HS-27A (cell line): ENCODE measurements around the gene MAP3K20.
"Not testable (repeated sequence)": the region's sequence is repeated elsewhere in the genome, so short reads cannot be mapped to it uniquely, and the experiment has no call there.

Experiments
- DNase-seq: peaks from one replicate; pipeline ENCODE4 v3.0.0-alpha.2; 2012; ENCODE audit warnings: low read depth, missing footprints

MAP3K20 gene

DNA sequence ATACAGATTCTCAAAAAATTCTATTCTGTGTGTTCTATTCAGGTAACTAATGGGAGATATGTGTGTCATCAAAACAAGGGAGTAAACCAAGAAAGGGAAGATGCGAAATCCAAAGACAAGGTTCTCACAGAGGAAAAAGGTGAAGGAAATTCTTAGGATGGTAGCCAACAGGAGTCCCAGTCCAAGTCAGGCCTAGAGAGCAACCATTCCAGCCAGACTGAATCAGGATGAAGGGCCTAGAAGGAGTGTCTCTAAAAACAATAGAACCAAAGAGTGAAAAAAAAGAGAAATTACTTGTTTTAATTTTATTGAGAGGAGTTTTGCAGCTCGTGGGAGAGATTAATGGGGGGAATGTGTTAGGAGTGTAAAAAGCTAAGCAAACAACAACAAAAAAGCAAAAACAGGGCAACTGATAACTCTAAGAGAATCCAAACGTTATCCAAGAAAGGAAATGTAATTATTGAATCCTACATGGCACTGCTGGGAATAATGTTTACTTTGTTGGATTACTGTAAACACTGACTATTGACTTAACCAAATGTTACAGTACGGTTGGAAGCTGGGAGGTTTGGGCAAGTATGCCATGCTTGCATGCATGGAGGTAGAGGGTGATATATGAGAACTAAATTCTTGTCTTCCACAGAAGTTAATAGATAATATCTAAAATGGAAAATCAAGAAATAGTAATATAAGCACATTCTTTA, 12.3 kb downstream of the MAP3K20 start:
- no peak for DNase-seq

DNA sequence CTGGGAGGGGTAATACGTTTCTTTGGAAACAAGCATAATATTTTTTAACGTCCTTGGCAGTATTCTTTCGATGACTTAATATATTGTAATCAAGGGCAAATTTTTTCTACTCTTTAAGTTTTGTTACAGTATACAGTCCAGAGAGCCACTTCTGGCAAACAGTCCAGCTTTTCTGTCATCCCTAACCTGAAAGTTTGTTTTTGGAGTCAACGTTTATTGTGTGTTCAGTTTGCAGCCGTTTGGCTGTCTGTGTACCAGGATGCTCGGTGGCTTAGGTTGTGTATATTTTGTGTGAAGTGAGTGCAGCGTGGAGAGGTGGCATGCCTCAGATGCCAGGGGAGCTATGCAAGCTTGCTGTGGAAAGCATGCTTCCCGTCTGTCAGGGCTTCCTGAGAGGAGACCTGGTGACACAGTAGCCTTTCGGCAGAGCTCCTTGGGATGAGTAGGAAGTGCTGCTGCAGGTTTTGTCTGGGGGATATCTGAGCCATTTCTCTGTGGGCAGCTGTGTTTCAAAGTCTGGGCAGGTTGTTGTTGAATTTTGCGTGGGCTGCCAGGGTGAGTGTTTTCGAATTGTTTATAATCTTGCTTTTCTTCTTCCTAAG, 14.7 kb downstream of the MAP3K20 start:
- no peak for DNase-seq

DNA sequence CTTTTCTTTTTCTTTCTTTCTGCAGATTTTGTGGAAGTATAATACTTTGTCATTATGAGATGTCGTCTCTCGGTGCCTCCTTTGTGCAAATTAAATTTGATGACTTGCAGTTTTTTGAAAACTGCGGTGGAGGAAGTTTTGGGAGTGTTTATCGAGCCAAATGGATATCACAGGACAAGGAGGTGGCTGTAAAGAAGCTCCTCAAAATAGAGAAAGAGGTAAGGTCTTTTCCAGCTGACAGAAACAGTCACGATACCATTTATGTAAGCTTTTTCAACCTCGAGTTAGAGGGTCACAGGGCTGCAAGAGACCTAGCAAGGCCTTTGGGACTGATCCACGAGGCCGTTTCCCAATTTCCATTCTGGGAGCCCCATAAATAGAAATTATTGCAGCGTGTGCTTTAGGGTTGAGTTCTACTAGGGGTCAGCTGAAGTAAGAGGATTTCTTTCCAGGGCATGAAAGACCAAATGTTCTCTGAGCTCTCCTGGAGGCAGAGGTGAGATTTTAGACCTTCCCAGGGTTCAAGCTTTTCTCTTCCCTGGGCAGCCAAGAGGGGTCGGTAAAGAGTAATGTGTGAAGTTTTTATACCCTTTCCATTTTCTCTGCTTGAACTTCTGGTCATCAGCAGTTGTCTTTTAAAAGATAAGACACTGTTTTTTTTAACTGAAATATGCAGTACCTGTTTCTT, 15.5 kb downstream of the MAP3K20 start:
- no peak for DNase-seq

DNA sequence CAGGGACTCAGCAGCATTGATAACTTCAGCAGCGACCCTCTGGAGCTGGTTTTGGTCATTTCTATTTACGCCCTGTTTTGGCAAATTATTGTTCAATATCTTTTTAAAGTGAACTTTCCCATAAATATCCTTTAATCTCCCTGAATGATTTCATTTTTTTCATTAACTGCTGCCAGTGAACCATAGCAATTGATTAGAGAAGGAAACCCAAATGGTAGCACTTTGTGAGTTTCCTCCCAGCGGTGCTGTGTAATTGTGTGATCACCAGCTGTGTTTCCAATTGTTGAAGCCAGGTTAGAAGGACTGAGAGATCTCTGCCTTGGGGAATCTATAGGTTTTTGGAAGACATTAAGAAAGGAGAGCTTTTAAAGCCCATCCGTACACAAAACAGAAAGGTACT, 16.3 kb downstream of the MAP3K20 start:
- DNase-seq = no peak

DNA sequence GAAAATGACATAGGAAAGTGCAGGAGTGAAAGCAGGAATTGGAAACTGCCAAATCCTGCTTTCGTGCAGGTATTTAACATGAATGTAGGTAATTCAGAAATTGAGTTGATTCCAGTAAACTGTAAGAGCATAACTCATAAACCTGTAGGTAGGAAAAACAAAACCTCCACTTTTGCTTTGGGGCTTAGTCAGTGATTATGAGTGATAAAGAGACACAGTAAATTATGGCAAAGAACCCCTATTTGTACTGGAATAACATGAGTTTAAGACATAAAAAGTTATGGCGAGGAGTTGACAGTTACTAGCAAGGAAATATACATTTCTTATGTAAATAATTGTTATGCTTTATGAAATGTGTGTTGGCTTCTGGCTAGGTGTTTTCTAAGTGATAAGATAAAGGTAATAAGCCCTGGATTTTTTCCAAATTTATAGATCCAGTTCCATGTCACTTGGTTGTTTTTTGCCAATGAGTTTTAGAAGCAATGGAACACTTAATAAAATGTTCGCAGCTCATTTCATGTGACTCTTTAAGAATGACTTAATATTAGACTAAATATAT, 17.3 kb downstream of the MAP3K20 start:
- DNase-seq = no peak

DNA sequence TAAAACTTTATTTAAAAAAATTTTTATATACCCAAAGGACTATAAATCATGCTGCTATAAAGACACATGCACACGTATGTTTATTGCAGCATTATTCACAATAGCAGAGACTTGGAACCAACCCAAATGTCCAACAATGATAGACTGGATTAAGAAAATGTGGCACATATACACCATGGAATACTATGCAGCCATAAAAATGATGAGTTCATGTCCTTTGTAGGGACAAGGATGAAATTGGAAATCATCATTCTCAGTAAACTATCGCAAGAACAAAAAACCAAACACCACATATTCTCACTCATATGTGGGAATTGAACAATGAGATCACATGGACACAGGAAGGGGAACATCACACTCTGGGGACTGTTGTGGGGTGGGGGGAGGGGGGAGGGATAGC, 18.0 kb downstream of the MAP3K20 start:
- not testable (repeated sequence) for DNase-seq

DNA sequence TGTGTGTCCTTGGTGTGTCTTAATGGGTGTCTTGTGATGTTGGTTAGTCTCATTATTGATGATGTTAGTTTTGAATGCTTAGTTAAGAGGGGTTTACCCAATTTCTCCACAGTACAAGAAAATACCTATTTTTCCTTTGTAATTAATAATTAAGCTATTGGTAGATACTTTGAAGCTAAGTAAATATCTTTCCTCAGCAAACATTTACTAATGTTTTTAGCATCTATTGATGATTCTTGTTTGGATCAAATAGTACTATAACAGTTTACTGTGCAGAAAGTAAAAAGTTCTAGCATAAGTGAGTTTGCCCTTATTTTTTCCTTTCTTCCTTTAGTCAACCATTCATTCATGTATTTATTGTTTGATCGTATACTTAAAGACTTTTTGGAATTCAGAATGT, 19.1 kb downstream of the MAP3K20 start:
- DNase-seq = no peak

DNA sequence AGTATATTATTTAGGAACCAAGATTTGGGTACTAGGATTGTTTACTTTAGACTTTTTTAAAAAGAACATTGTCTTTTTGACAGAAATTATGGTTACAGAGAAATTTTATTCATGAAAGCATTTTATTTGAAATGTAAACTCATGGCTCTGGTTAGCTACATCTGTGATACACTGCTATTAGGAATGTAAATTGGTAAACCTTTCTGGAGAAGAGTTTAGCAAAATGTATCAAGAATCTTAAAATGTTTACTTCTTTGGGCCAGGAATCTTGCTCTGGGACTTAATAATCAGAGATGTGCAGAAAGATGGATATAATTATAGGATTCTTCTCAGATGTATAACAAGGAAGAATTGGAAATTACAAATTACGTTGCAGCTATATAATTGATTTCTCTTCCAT, 19.7 kb downstream of the MAP3K20 start:
- DNase-seq = no peak

DNA sequence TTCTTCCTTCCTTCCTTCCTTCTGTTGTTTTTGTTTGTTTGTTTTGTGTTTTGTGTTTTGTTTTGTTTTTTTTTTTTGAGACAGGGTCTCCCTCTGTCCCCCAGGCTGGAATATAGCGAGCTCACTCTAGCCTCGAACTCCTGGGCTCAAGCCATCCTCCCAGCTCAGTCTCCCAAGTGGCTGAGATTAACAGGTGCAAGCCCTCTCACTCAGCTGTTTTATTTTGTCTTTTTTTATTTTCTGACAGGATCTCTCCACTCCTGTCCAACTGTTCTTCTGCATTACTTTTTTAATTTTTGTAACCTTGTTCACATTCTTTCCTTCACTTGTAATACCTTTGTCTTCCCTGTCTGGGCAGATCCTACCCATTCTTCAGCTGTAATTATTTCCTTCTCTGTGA, 23.6 kb downstream of the MAP3K20 start:
- DNase-seq = no peak

DNA sequence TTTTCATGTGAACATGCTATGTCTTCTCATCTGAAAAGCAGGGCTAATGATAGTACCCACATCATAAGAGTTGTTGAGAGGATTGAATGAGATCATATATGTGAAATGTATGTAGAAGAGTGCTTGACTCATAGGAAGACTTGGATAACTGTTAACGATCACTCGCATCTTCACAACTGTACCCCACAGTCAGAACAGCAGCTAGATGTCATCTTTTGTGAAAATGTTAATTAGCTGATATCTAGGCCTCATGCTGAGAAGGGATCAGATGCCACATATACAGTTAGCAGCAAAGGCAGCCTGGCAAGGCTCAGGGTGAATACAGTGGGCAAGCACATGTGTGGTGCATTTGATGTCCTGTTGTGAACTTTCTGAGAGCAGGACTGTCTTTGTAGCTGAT, 24.2 kb downstream of the MAP3K20 start:
- no peak for DNase-seq

DNA sequence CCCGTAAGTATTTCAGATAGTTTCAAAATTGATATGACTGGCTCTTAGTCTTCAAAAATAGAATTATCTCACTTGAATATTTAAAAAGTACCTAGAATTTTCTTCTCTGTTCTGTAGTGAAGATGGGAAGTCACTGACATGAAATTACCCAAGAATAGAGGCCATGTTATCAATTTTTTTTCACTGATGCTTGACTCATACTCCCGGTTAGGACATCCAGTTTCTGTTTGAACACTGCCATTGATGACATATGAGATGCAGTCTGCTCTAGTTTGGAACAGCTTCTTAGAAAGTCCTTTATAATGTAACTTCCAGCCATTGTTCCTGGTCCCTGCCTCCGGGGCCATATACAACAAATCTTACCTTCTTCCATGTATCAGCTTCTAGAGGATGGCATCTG, 26.0 kb downstream of the MAP3K20 start:
- no peak for DNase-seq

DNA sequence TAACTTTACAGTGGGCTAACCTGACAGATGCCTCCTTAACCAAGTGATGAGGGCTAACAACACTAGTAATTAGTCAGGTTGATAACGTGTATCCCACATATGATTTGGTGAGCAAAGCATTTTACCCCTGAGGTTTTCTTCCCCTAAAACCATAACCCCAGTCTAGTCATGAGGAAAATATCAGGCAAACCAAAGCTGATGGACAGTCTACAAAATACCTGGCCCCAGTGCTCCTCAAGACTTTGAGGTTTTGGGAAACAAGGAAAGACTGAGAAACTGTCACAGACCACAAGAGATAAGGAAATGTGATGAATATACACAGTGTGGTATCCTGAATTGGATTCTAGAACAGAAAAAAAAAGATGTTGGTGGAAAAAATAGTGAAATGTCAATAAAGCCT, 28.5 kb downstream of the MAP3K20 start:
- no peak for DNase-seq

DNA sequence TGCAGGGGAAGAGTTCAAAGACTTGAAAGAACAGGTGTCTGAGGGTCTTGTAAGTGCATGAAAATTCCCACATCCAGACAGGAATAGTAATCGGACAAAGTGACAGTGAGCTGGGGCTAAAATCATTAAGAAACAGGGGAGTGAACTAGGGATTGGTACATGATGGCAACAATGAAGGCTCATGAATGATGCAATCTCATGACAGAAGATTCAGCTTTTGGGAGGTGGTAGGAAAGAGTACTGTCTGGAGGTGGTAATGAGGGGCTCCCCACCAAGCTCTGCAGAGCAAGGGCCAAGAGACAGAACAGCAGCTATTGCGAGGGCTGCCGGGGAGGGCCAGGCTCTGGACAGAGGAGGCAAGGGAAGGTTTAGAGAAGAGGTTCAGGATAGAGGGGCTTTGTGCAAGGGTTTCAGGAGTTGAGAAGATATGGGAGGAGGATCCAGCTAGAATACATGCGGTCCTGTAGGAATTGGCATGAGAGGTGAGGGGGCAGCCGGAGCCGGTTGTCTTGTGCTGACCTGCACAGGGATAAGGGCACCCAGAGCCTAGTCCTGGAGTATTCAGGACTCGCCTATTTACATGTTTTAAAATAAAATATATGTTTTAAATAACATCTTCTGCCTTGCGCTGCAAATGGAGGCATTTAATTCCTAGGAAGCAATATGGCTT, 31.4 kb downstream of the MAP3K20 start:
- no peak for DNase-seq

DNA sequence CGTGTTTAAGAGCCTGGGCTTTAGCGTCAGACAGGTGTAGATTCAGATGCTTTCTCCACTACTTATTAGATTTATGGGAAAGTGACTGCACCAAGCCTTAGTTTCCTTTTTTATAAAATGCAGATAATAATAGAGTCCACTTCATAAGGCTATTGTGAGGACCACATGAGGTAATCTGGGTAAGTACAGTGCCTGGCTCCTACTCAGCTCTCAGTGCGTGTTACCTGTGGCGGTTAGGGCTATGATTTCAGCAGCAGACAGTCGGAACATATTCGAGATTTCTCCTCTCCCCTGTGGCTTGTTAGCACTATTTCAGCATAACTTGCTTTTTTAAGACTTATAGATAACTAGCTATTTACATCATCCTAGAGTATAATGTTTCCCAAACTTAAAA, 32.0 kb downstream of the MAP3K20 start:
- no peak for DNase-seq

DNA sequence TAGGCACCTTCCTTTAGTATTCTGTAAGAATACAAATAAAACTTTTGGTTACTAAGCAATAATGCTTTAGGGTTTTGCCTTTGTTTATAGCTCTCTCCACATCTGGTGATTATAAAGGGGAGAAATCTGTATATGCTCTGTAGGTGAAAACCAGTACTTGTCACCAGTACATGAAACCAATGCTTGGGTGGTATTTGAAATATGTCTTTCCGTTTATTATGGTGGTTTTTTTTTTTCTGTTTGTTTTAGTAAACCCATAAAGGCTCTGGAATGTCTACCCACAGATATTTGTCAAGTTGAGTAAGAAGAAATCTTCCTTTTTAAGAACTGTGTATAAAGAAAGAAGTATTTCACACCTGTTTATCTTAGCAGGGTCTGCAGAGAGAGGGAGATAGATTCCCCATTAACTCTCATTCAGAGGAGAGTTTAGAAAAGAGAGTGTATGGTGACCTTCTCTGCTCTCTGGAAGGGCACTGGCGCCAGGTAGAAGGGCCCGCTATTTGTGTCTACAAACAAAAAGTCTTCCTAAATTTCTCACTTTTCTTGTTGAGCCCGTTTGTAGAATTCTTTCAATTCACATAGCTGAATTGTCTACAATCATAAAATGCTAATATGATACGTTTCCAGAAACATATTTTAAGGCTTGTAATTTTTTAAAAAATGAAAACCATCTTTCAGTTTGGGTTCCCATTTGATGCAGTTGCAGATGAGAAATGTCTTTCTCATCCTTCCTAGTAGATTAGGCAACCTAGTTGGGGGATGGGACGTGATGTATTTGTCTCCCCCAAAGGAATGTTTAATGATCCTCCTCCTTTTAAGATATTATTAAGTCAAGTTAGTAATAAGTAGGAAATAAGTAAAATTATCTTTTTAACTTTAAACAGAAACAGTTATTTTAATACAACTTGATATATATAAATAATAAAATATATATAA, 33.9 kb downstream of the MAP3K20 start:
- peak; percentile 47 for DNase-seq

DNA sequence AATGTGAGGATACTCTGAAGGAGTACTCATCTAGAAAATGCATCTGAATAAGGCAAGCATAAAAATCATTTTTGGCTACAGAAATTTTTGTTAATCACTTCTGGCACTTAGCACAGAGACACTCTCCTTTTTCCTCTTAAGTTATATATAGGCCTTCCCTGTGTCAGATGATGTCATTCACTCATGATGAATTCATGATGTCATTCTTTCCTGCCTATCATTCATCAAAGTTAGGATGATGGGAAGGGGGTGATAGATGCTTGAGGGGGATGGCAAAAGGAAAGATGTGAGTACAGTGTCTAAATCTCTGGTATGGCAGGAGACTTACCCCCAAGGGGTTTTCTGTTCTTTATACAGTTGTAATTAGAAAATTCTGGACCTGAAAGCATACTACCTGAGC, 42.0 kb downstream of the MAP3K20 start:
- no peak for DNase-seq

DNA sequence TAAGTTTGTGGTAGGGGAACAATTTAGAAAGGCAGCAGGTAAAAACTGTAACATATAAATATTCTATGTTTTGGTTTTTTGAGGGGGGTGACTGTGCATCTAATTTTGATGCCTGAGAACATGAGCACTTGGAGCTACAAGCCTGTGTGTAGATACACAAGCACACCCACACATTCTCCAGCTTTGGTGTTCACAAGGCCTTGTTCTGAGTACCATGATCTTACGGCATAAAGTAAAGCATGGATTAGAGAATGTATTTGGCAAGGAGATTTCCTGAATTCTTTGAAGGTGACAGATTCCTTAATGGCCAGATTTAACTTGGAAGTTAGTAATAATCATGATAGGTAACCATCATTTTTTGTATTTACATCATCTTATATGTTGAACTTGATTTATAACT, 42.7 kb downstream of the MAP3K20 start:
- DNase-seq = no peak

DNA sequence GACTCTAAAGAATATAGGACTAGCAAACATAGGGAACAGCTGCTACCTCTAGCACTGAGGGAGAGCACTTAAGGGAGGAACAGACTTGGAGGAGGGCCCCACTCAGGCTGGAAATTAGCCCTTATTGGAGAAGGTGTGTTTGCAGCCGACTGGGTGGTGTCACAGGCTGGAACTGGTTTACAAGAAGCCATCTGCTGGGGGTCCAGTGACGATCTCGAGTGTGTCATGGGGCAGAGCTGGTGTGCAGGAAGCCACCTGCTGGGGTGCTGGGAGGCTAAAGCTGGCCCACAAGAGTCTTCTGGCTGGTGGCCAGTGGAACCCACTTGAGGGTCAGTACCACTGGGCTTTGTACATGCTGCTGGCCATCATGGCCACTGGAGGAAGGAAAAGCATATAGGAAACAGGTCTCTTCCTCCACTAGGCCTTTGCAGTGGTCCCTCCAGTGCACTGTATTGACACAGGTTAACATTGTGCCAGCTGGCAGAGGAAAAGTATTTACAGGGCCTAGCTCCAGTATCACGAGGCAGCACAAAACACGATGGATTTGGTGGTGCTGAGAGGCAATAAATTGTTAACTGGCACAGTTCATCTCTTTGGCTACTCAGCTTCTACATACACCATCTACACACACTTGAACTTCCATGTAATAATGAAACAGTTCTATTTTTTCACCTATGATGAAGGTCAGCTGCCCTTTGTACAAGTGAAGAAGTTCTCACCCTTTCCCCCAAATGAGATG, 43.6 kb downstream of the MAP3K20 start:
- no peak for DNase-seq

DNA sequence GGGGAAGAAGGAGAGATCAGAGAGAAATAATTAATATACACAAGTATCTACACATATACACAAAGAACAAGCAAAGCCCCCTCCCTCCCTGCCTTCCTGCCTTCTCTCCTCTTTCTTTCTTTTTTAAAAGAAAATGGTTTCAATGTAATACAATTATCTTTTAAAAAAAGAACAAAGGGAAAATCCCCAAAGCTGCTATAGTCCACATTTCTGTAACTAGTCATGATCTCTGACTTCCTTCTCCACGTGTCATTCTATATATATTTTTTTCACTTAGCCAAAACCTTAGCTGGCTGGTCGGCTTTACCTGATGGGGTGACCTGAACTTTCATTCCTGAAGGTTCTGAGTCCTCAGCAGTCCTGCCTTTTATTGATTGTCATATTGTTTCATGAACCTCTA, 44.3 kb downstream of the MAP3K20 start:
- DNase-seq = no peak

DNA sequence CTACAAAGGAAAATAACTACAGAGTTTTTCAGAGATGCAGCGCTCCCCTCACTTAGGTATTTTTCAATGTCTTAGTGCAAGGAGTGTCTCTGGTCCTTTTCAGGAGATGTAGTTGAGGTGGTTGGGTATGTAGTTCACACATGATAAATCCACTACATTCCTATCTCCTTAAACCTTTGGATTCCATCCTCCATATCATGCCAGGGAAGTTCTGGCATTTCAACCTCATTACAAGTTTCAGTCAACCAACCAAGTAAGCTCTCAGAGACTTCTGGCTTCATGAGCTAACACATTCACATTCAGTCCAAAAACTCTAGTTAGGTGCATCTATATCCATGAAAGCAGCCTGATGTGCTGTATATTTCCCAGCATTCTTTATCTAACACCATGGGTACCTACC, 47.3 kb downstream of the MAP3K20 start:
- no peak for DNase-seq

DNA sequence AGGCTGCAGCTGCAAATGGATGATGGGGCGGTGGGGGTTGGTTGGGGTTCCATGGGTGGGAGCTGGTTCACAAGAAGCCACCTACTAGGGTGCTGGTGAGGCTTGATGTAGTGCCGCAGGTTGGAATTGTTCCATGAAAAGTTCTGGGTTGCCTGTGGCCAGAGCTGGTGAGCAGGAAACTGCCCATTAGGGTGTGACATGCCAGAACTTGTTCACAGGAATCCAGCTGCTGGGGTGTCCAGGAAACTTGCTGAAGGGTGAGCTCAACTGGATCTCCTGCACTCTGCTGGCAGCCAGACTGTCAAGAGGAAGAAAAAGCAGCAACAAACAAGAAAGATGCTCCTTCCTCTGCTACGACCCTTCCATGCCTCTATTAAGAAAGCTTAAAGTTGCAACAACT, 48.8 kb downstream of the MAP3K20 start:
- no peak for DNase-seq
